ENCODE measurements around the gene TCOF1.

Gene TCOF1

GRCh38 chr5:150318613-150319483, 38.6 kb upstream of the TCOF1 start:
- peak overlapping the region; percentile 89 for H3K27ac ChIP-seq
- no peak for TF ChIP-seq CTCF (conservative IDR thresholded peaks at IDR 0.05; ENCODE audit: low read depth)
- ChIA-PET POLR2A (ENCODE audit: low non-redundant PET) (no interaction called here), CTCF (interaction anchor here (0.6 to 1.0 kb wide), 5 partner anchors 13 to 115 kb away, joined by 3 to 6 read pairs (median 3); no protein-coding TSS in a partner anchor)
- peak; percentile 92 for DNase-seq (ENCODE audit: low spot score)

- H3K27ac ChIP-seq = peak overlapping the region; percentile 89
- TF ChIP-seq CTCF (conservative IDR thresholded peaks at IDR 0.05; ENCODE audit: low read depth) = no peak
- ChIA-PET POLR2A (ENCODE audit: low non-redundant PET) (no interaction called here), CTCF (interaction anchor here (0.6 to 1.0 kb wide), 6 partner anchors 14 to 293 kb away, joined by 3 to 6 read pairs (median 3); partner anchors contain the start of gene ARSI)
- no peak for DNase-seq (ENCODE audit: low spot score)
Measured at GRCh38 chr5:150319484-150319790, 38.1 kb upstream of the TCOF1 start.

- TF ChIP-seq CTCF (conservative IDR thresholded peaks at IDR 0.05; ENCODE audit: low read depth) = no peak
- CTCF ChIA-PET = interaction anchor here (0.6 to 0.9 kb wide), 4 partner anchors 18 to 292 kb away, joined by 3 to 4 read pairs (median 3); partner anchors contain the start of gene ARSI
- H3K27ac ChIP-seq = peak overlapping the region; percentile 62
- peak; percentile 89 for DNase-seq (ENCODE audit: low spot score)
- POLR2A ChIA-PET (ENCODE audit: low non-redundant PET) = no interaction called here
Measured at GRCh38 chr5:150320044-150320613, 37.4 kb upstream of the TCOF1 start.

GRCh38 chr5:150321211-150321610, 36.3 kb upstream of the TCOF1 start:
- POLR2A ChIA-PET (ENCODE audit: low non-redundant PET) = no interaction called here
- TF ChIP-seq CTCF (conservative IDR thresholded peaks at IDR 0.05; ENCODE audit: low read depth) = no peak
- no peak overlapping the region for H3K27ac ChIP-seq
- no peak for DNase-seq (ENCODE audit: low spot score)
- CTCF ChIA-PET = interaction anchor here (0.9 kb wide), 1 partner anchor 29 kb away, joined by 3 read pairs; no protein-coding TSS in a partner anchor

GRCh38 chr5:150321784-150322183, 35.7 kb upstream of the TCOF1 start:
- DNase-seq (ENCODE audit: low spot score) = no peak
- no peak overlapping the region for H3K27ac ChIP-seq
- TF ChIP-seq CTCF (conservative IDR thresholded peaks at IDR 0.05; ENCODE audit: low read depth) = no peak
- ChIA-PET POLR2A (ENCODE audit: low non-redundant PET) (no interaction called here), CTCF (interaction anchor here (0.7 kb wide), 1 partner anchor 1904 kb away, joined by 3 read pairs; no protein-coding TSS in a partner anchor)

GRCh38 chr5:150322202-150322601, 35.3 kb upstream of the TCOF1 start:
- peak; percentile 43 for DNase-seq (ENCODE audit: low spot score)
- TF ChIP-seq CTCF (conservative IDR thresholded peaks at IDR 0.05; ENCODE audit: low read depth) = no peak
- ChIA-PET POLR2A (ENCODE audit: low non-redundant PET) (no interaction called here), CTCF (interaction anchor here (0.7 kb wide), 1 partner anchor 1903 kb away, joined by 3 read pairs; no protein-coding TSS in a partner anchor)
- no peak overlapping the region for H3K27ac ChIP-seq
